ENCODE data around the gene UBAC2. TPM values are rescaled to one million over a fixed set of nuclear protein-coding genes. Genes with fewer than 3 reads are reported as not detected.

Gene UBAC2
- total and polyA plus RNA-seq, 2 of the 8 experiments (the other 6 are each of a cell fraction or from before 2014, with no cell fraction given): 75.9 to 76.9 TPM

GRCh38 chr13:99363391-99363790, 162.7 kb downstream of the UBAC2 start (continued):
- TF ChIP-seq KDM1A (IDR thresholded peaks at IDR 0.05; ENCODE audit: borderline replicate concordance, low read length) (no peak), SP1 (IDR thresholded peaks at IDR 0.05; ENCODE audit: low read depth, low read length) (no peak), ASH2L (IDR thresholded peaks at IDR 0.05; ENCODE audit: low read length) (no peak)
- TF ChIP-seq, protein P1, sequence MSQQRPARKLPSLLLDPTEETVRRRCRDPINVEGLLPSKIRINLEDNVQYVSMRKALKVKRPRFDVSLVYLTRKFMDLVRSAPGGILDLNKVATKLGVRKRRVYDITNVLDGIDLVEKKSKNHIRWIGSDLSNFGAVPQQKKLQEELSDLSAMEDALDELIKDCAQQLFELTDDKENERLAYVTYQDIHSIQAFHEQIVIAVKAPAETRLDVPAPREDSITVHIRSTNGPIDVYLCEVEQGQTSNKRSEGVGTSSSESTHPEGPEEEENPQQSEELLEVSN (IDR thresholded peaks at IDR 0.05): no peak
